Vagina (tissue), 2 donors: ENCODE data around the gene GM2A. TPM values are rescaled to one million over a fixed set of nuclear protein-coding genes. Genes with fewer than 3 reads are reported as not detected.
A peak's percentile ranks its signal among the peaks of the same experiment; 100 is the strongest.

Experiments used
- DNase-seq, 2 donors: peaks; one replicate each; pipeline ENCODE4 v3.0.0-alpha.2; 2017; ENCODE audit errors: extremely low spot score in 2 of 2
- H3K27ac ChIP-seq: fragments of 200-600 bp; sonication (generic); one replicate; pipeline ENCODE4 v1.5.1; 2019
- H3K27me3 ChIP-seq: fragments of 200-600 bp; sonication (generic); one replicate; pipeline ENCODE4 v1.5.1; 2019
- H3K36me3 ChIP-seq, 2 donors: fragments of 200-600 bp; sonication (generic); one replicate each; pipeline ENCODE4 v1.5.1; 2017 to 2019
- H3K4me1 ChIP-seq: fragments of 200-600 bp; sonication (generic); one replicate; pipeline ENCODE4 v1.5.1; 2019
- H3K4me3 ChIP-seq, 2 donors: fragments of 200-600 bp; sonication (generic); 1 replicate in 1 of 2; 2 replicates in 1 of 2; pipeline ENCODE4 v1.5.1; 2016 to 2019
- H3K9me3 ChIP-seq: fragments of 200-600 bp; sonication (generic); one replicate; pipeline ENCODE4 v1.5.1; 2019
- CTCF ChIP-seq, 3 experiments: fragments of 450-650 bp in 2 of 3; fragments of 200-600 bp in 1 of 3; sonication (generic) in 1 of 3; IDR thresholded peaks; one replicate each; pipeline ENCODE4 v1.5.1; 2017 to 2019; ENCODE audit warnings: antibody characterized with exemption in 3 of 3, mild to moderate bottlenecking in 2 of 3, moderate library complexity in 2 of 3
- POLR2A ChIP-seq, 2 donors: fragments of 450-650 bp; IDR thresholded peaks; one replicate each; pipeline ENCODE4 v1.6.1; 2017; ENCODE audit warnings: antibody characterized with exemption in 2 of 2, mild to moderate bottlenecking in 2 of 2, moderate library complexity in 2 of 2
- POLR2AphosphoS5 ChIP-seq, 2 donors: sonication (generic); formaldehyde crosslinking; IDR thresholded peaks; one replicate each; pipeline ENCODE4 v1.9.0; 2017; ENCODE audit warnings: antibody characterized with exemption in 2 of 2, mild to moderate bottlenecking in 2 of 2, low read depth in 1 of 2; ENCODE audit not compliant: insufficient read depth in 1 of 2
- intact Hi-C: fragments of 100-400 bp; cut with DNase I; formaldehyde crosslinking; loops from one replicate; pipeline ENCODE4 v1.15.1; 2023
- total RNA-seq: library from RNA; depleted of rRNA; stranded (reverse); fragments of >200 nt; gene quantifications from one replicate; pipeline ENCODE4 v1.2.3, GENCODE V29; 2016

The GM2A gene
- total RNA-seq, 1 donor from 2014 or later = 71.7 TPM

GRCh38 chr5:151293624-151294023, 40.6 kb downstream of the GM2A start:
- H3K9me3 ChIP-seq = no peaks in the 10 kb centered on the region
- H3K4me3 ChIP-seq = no peak overlapping the region
- DNase-seq = no peak
- no peaks in the 10 kb centered on the region for H3K27me3 ChIP-seq
- intact Hi-C loops = no loop called here
- no peak overlapping the region for H3K27ac ChIP-seq
- no peak for TF ChIP-seq POLR2AphosphoS5 (IDR thresholded peaks at IDR 0.05; ENCODE audit: insufficient read depth in 1 of 2, low read depth in 1 of 2)
- no peak for TF ChIP-seq CTCF (IDR thresholded peaks at IDR 0.05)
- TF ChIP-seq POLR2A (IDR thresholded peaks at IDR 0.05) = no peak
- peaks cover 17% of the 10 kb centered on the region for H3K4me1 ChIP-seq
- no peaks in the 10 kb centered on the region for H3K36me3 ChIP-seq

- Histone ChIP-seq H3K4me1 (peaks cover 17% of the 10 kb centered on the region), H3K36me3 (no peaks in the 10 kb centered on the region), H3K9me3 (no peaks in the 10 kb centered on the region), H3K27ac (no peak overlapping the region), H3K27me3 (no peaks in the 10 kb centered on the region), H3K4me3 (no peak overlapping the region)
- no peak for DNase-seq
- intact Hi-C loops = no loop called here
- TF ChIP-seq CTCF (IDR thresholded peaks at IDR 0.05) (no peak), POLR2A (IDR thresholded peaks at IDR 0.05) (no peak), POLR2AphosphoS5 (IDR thresholded peaks at IDR 0.05; ENCODE audit: insufficient read depth in 1 of 2, low read depth in 1 of 2) (peak in 1 of 2 donors; percentile 68)
These were observed 42.2 kb downstream of the GM2A start for GRCh38 chr5:151295138-151295537.

- Histone ChIP-seq H3K27ac (no peak overlapping the region), H3K9me3 (no peaks in the 10 kb centered on the region), H3K36me3 (no peaks in the 10 kb centered on the region), H3K4me3 (no peak overlapping the region), H3K4me1 (peaks cover 17% of the 10 kb centered on the region), H3K27me3 (no peaks in the 10 kb centered on the region)
- DNase-seq = no peak
- intact Hi-C loops = no loop called here
- TF ChIP-seq POLR2A (IDR thresholded peaks at IDR 0.05) (no peak), POLR2AphosphoS5 (IDR thresholded peaks at IDR 0.05; ENCODE audit: insufficient read depth in 1 of 2, low read depth in 1 of 2) (no peak)
These were observed 42.9 kb downstream of the GM2A start for GRCh38 chr5:151295791-151296477.

GRCh38 chr5:151296478-151296830, 43.5 kb downstream of the GM2A start:
- intact Hi-C loops = no loop called here
- Histone ChIP-seq H3K9me3 (no peaks in the 10 kb centered on the region), H3K27me3 (no peaks in the 10 kb centered on the region), H3K4me1 (peaks cover 17% of the 10 kb centered on the region), H3K27ac (no peak overlapping the region), H3K36me3 (no peaks in the 10 kb centered on the region), H3K4me3 (no peak overlapping the region)
- no peak for TF ChIP-seq CTCF (IDR thresholded peaks at IDR 0.05)
- no peak for TF ChIP-seq POLR2AphosphoS5 (IDR thresholded peaks at IDR 0.05; ENCODE audit: insufficient read depth in 1 of 2, low read depth in 1 of 2)
- no peak for TF ChIP-seq POLR2A (IDR thresholded peaks at IDR 0.05)
- DNase-seq = no peak

GRCh38 chr5:151296974-151297373, 44.0 kb downstream of the GM2A start:
- H3K36me3 ChIP-seq = no peaks in the 10 kb centered on the region
- H3K9me3 ChIP-seq = no peaks in the 10 kb centered on the region
- no peaks in the 10 kb centered on the region for H3K27me3 ChIP-seq
- intact Hi-C loops = no loop called here
- TF ChIP-seq POLR2A (IDR thresholded peaks at IDR 0.05) (no peak), CTCF (IDR thresholded peaks at IDR 0.05) (no peak), POLR2AphosphoS5 (IDR thresholded peaks at IDR 0.05; ENCODE audit: insufficient read depth in 1 of 2, low read depth in 1 of 2) (no peak)
- no peak for DNase-seq
- H3K4me3 ChIP-seq = no peak overlapping the region
- no peak overlapping the region for H3K27ac ChIP-seq
- H3K4me1 ChIP-seq = peaks cover 17% of the 10 kb centered on the region
